Parathyroid adenoma (tissue), 2 donors: ENCODE results near the gene HES4.

Experiments used
- H2AFZ ChIP-seq: fragments of 300-600 bp; sonication (generic); one replicate; pipeline ENCODE4 v1.7.0; 2017; ENCODE audit warnings: antibody characterized with exemption, mild to moderate bottlenecking
- H3K27ac ChIP-seq: fragments of 300-600 bp; sonication (generic); one replicate; pipeline ENCODE4 v1.7.0; 2017
- H3K27me3 ChIP-seq: fragments of 300-600 bp; sonication (generic); one replicate; pipeline ENCODE4 v1.7.0; 2017; ENCODE audit warnings: low read length; ENCODE audit not compliant: control insufficient read depth, insufficient read depth
- H3K36me3 ChIP-seq: fragments of 300-600 bp; sonication (generic); one replicate; pipeline ENCODE4 v1.7.0; 2017; ENCODE audit warnings: low read length; ENCODE audit not compliant: control insufficient read depth, insufficient read depth
- H3K4me1 ChIP-seq: fragments of 300-600 bp; sonication (generic); one replicate; pipeline ENCODE4 v1.7.0; 2017; ENCODE audit warnings: control low read depth
- H3K4me2 ChIP-seq: fragments of 300-600 bp; sonication (generic); one replicate; pipeline ENCODE4 v1.7.0; 2017; ENCODE audit warnings: low read length
- H3K4me3 ChIP-seq: fragments of 300-600 bp; sonication (generic); one replicate; pipeline ENCODE4 v1.7.0; 2017; ENCODE audit warnings: low read depth, low read length
- H3K79me2 ChIP-seq: fragments of 300-600 bp; sonication (generic); one replicate; pipeline ENCODE4 v1.7.0; 2017; ENCODE audit warnings: control low read depth
- H3K9ac ChIP-seq: fragments of 300-600 bp; sonication (generic); one replicate; pipeline ENCODE4 v1.7.0; 2017; ENCODE audit warnings: mild to moderate bottlenecking
- H3K9me3 ChIP-seq: fragments of 300-600 bp; sonication (generic); one replicate; pipeline ENCODE4 v1.7.0; 2017; ENCODE audit warnings: low read length; ENCODE audit not compliant: control insufficient read depth
- TF ChIP-seq, protein P1 (sequence below): fragments of 300-600 bp; sonication (generic); IDR thresholded peaks from one replicate; pipeline ENCODE4 v1.7.0; 2017; ENCODE audit warnings: antibody characterized with exemption, mild to moderate bottlenecking
- donor health status: primary hyperparathyroidism.

Gene HES4

DNA sequence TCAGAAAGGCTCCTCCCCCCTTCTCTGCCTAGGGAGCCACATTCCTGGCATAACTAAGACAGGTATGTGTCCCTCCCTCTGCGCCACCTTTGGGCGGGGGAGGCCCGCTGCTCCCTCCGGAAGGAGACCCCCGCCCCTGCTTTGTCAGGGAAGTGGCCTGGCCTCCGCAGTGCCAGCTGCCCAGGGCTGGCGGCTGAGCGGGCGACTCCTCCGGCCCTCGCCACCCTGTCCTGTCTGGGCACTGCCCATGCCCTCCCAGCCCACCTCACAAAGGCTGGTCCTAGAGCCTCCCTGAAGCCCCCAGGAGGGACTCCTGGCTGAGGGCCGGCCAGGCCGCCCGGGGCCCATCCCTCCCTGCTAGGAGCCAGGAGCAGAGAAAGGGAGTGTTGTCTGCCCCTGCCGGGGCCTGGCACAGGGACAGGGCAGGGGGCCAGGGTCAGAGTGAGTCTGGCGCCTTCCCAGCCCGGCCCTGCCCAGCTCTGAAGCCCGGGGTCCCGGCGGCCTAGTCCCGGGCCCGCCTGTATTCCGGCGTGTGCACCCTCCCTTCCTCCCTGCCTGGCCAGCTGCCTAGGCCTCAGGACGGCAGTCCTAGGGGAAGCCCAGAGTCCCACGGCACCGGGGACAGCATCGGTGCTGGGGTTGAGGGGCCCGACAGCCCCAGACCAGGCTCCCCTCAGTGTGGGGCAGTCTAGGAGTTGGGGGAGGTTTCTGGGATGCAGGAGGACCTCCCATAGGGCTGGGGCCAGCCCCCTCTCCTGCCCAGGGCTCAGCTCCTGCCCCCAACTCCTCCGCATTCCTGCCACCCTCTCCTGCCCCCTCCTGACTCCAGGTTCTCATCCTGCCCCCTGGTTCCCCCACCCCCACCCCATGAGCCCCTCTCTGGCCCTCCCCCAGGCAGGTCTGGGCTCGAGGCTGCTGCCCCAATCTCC is 25.1 kb upstream of the HES4 start:
- Histone ChIP-seq H3K79me2 (no peaks in the 10 kb centered on the region), H3K27me3 (no peaks in the 10 kb centered on the region), H2AFZ (no peak overlapping the region), H3K27ac (no peak overlapping the region), H3K4me1 (no peaks in the 10 kb centered on the region), H3K36me3 (no peaks in the 10 kb centered on the region), H3K4me2 (no peak overlapping the region), H3K9ac (no peak overlapping the region), H3K9me3 (no peaks in the 10 kb centered on the region), H3K4me3 (no peak overlapping the region)
- TF ChIP-seq, protein P1, sequence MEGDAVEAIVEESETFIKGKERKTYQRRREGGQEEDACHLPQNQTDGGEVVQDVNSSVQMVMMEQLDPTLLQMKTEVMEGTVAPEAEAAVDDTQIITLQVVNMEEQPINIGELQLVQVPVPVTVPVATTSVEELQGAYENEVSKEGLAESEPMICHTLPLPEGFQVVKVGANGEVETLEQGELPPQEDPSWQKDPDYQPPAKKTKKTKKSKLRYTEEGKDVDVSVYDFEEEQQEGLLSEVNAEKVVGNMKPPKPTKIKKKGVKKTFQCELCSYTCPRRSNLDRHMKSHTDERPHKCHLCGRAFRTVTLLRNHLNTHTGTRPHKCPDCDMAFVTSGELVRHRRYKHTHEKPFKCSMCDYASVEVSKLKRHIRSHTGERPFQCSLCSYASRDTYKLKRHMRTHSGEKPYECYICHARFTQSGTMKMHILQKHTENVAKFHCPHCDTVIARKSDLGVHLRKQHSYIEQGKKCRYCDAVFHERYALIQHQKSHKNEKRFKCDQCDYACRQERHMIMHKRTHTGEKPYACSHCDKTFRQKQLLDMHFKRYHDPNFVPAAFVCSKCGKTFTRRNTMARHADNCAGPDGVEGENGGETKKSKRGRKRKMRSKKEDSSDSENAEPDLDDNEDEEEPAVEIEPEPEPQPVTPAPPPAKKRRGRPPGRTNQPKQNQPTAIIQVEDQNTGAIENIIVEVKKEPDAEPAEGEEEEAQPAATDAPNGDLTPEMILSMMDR = no peak

DNA sequence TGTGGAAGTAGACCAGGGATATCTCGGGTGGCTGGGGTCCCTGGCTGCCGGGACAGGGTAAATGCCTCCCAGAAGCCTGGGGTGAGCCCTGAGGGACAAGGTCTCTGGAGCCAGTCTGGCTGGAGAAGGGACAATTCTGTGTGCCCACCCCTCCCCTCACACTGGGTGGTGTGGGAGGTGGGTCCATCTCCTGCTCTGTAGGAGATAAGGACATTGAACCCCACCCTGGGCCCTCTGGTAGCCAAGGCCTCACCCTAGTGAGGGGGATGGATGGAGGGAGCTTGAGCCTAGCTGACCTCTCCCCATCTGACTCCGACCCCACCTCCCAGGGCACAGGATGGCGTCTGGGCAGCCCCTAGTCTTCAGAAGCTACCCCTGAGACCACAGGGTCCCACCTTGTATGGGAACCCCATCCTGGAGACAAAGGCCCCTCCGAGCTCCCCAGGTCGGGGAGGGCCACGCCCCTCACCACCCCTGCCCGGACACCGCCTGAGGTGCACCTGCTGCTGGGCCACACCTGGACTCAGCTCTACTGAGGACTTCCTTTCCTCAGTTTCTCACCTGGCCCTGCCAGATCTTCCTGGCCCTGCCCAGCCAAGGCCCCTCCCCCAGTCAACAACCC is 24.4 kb upstream of the HES4 start:
- H3K27ac ChIP-seq = no peak overlapping the region

DNA sequence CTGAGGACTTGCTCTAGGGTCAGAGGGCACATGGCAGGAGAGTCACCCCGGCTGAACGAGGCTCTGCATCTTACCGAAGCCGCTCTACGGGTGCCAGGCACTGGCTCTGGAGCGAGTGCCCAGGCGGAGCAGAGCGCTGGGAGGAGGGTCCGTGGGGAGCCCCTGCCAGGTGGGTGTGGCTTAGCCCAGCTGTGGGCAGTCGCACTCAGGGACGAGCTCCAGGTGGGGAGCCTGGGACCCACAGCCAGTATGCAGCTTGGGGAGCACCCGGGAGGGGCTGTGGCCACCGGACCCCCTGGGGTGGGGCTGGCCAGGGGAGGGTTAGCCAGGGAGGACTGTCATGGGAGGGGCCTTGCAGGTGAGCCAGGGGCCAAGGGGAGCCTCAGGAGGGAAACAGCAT is 23.8 kb upstream of the HES4 start:
- Histone ChIP-seq H3K79me2 (no peaks in the 10 kb centered on the region), H3K4me2 (no peak overlapping the region), H3K4me1 (no peaks in the 10 kb centered on the region), H3K27ac (no peak overlapping the region), H3K36me3 (no peaks in the 10 kb centered on the region), H3K27me3 (no peaks in the 10 kb centered on the region), H3K9ac (no peak overlapping the region), H3K4me3 (no peak overlapping the region), H2AFZ (no peak overlapping the region), H3K9me3 (no peaks in the 10 kb centered on the region)
- TF ChIP-seq, protein P1 = no peak

More for the DNA sequence above, 24.4 kb upstream of the HES4 start:
- TF ChIP-seq, protein P1 = no peak
- H3K4me1 ChIP-seq = no peaks in the 10 kb centered on the region
- H3K4me3 ChIP-seq = no peak overlapping the region
- H3K27me3 ChIP-seq = no peaks in the 10 kb centered on the region
- H3K9me3 ChIP-seq = no peaks in the 10 kb centered on the region
- H3K4me2 ChIP-seq = no peak overlapping the region
- no peak overlapping the region for H2AFZ ChIP-seq
- no peak overlapping the region for H3K9ac ChIP-seq
- H3K79me2 ChIP-seq = no peaks in the 10 kb centered on the region
- H3K36me3 ChIP-seq = no peaks in the 10 kb centered on the region

GRCh38 chr1:1022302-1023009 is 22.6 kb upstream of the HES4 start:
- Histone ChIP-seq H3K4me1 (no peaks in the 10 kb centered on the region), H3K36me3 (no peaks in the 10 kb centered on the region), H2AFZ (no peak overlapping the region), H3K27me3 (no peaks in the 10 kb centered on the region), H3K79me2 (no peaks in the 10 kb centered on the region), H3K9ac (no peak overlapping the region), H3K4me2 (no peak overlapping the region), H3K9me3 (no peaks in the 10 kb centered on the region), H3K4me3 (no peak overlapping the region), H3K27ac (no peak overlapping the region)
- TF ChIP-seq, protein P1 = no peak
